PC-3 (cell line): ENCODE data around the gene CNTNAP2. TPM values are rescaled to one million over a fixed set of nuclear protein-coding genes. Genes with fewer than 3 reads are reported as not detected.
"Not testable (repeated sequence)": the region's sequence is repeated elsewhere in the genome, so short reads cannot be mapped to it uniquely, and the experiment has no call there.

ENCODE experiments used
- ATAC-seq: fragments of 200-7000 bp; cut with Tn5 transposase; 2 replicates; pipeline ENCODE4 v1.9.1; 2020; ENCODE audit warnings: mild to moderate bottlenecking, moderate library complexity
- BruUV-seq: library from RNA; stranded (reverse); fragments of 400-500 nt; replicated peaks from 2 replicates; lab custom pipeline; 2021; lab: Mats Ljungman, UMichigan
- CTCF ChIA-PET: fragments of 300-600 bp; sonication (Branson Sonifier 250); formaldehyde crosslinking; loops from one replicate; lab custom pipeline; 2022; ENCODE audit warnings: antibody characterized with exemption; lab: Charles Lee
- POLR2A ChIA-PET: fragments of 300-600 bp; sonication (Branson Sonifier 250); formaldehyde crosslinking; loops from one replicate; lab custom pipeline; 2022; ENCODE audit warnings: antibody characterized with exemption; ENCODE audit not compliant: unreplicated experiment; lab: Charles Lee
- DNase-seq: peaks from one replicate; pipeline ENCODE4 v3.0.0-alpha.2; 2015
- H2AFZ ChIP-seq: fragments of 300-600 bp; sonication (generic); 2 replicates; pipeline ENCODE4 v1.6.0; 2016; ENCODE audit warnings: antibody characterized with exemption, low read length
- H3F3A ChIP-seq: fragments of 300-600 bp; sonication (generic); one replicate; pipeline ENCODE4 v1.6.0; 2017; ENCODE audit warnings: antibody characterized with exemption, low read length, control low read depth, mild to moderate bottlenecking; ENCODE audit not compliant: unreplicated experiment
- H3K27ac ChIP-seq: fragments of 300-600 bp; sonication (generic); 2 replicates; pipeline ENCODE4 v1.5.1; 2016; ENCODE audit warnings: mild to moderate bottlenecking, low read length
- H3K27me3 ChIP-seq: fragments of 300-600 bp; sonication (generic); 2 replicates; pipeline ENCODE4 v1.6.1; 2016; ENCODE audit warnings: low read length, mixed read lengths
- H3K36me3 ChIP-seq: fragments of 300-600 bp; sonication (generic); 2 replicates; pipeline ENCODE4 v1.6.1; 2016; ENCODE audit warnings: low read depth, mixed run types, low read length, mixed read lengths
- H3K4me1 ChIP-seq: fragments of 300-600 bp; sonication (generic); 2 replicates; pipeline ENCODE4 v1.5.1; 2016; ENCODE audit warnings: low read length; ENCODE audit not compliant: insufficient read depth
- H3K4me2 ChIP-seq: fragments of 300-600 bp; sonication (generic); 2 replicates; pipeline ENCODE4 v1.6.0; 2016; ENCODE audit warnings: low read length
- H3K4me3 ChIP-seq: fragments of 300-600 bp; sonication (generic); 2 replicates; pipeline ENCODE4 v1.5.1; 2016; ENCODE audit warnings: mild to moderate bottlenecking, low read length, mixed read lengths
- H3K79me2 ChIP-seq: fragments of 300-600 bp; sonication (generic); 2 replicates; pipeline ENCODE4 v1.6.1; 2017; ENCODE audit warnings: low read length, mixed read lengths
- H3K9ac ChIP-seq: fragments of 300-600 bp; sonication (generic); 2 replicates; pipeline ENCODE4 v1.6.0; 2016; ENCODE audit warnings: mild to moderate bottlenecking, low read length
- H3K9me2 ChIP-seq: fragments of 300-600 bp; sonication (generic); replicated peaks from 2 replicates; pipeline ENCODE4 v1.6.1; 2016; ENCODE audit warnings: mixed run types, low read length, mixed read lengths
- H3K9me3 ChIP-seq: fragments of 300-600 bp; sonication (generic); 2 replicates; pipeline ENCODE4 v1.6.1; 2016; ENCODE audit warnings: low read length, mixed read lengths
- H4K20me1 ChIP-seq: fragments of 300-600 bp; sonication (generic); 2 replicates; pipeline ENCODE4 v1.6.1; 2016; ENCODE audit warnings: low read length, mixed read lengths
- CTCF ChIP-seq: fragments of 300-600 bp; sonication (generic); conservative IDR thresholded peaks from 2 replicates; pipeline ENCODE4 v1.5.1; 2017; ENCODE audit warnings: antibody characterized with exemption, low read depth, mild to moderate bottlenecking, low read length
- EZH2 ChIP-seq: fragments of 300-600 bp; sonication (generic); IDR thresholded peaks from one replicate; pipeline ENCODE4 v1.6.1; 2017; ENCODE audit warnings: antibody characterized with exemption, mild to moderate bottlenecking, low read length; ENCODE audit not compliant: unreplicated experiment
- EZH2phosphoT487 ChIP-seq: fragments of 300-600 bp; sonication (generic); IDR thresholded peaks from 2 replicates; pipeline ENCODE4 v1.6.1; 2018; ENCODE audit warnings: mild to moderate bottlenecking, antibody characterized with exemption, low read length, borderline replicate concordance
- intact Hi-C: fragments of 100-400 bp; cut with micrococcal nuclease; formaldehyde crosslinking; loops from 2 replicates; pipeline ENCODE4 v1.9.0; 2023
- total RNA-seq: library from RNA; depleted of rRNA; stranded (reverse); fragments of >200 nt; gene quantifications from 2 replicates; pipeline ENCODE4 v1.2.3, GENCODE V29; 2014

CNTNAP2 gene
- total RNA-seq, 1 experiment from 2014 or later, result 1.5 TPM

GRCh38 chr7:146248744-146249143, 132.1 kb downstream of the CNTNAP2 start:
- DNase-seq, H3K27me3 ChIP-seq, H3F3A ChIP-seq, H3K9ac ChIP-seq, H3K4me2 ChIP-seq, ATAC-seq, H3K9me3 ChIP-seq, intact Hi-C loops, H3K4me1 ChIP-seq, POLR2A ChIA-PET, BruUV-seq, H3K4me3 ChIP-seq, H3K9me2 ChIP-seq, H4K20me1 ChIP-seq, H3K27ac ChIP-seq, H3K36me3 ChIP-seq, H2AFZ ChIP-seq, CTCF ChIA-PET, H3K79me2 ChIP-seq: not testable (repeated sequence)

GRCh38 chr7:146249272-146249671, 132.7 kb downstream of the CNTNAP2 start:
- Histone ChIP-seq H3K36me3 (no peaks in the 10 kb centered on the region), H3K4me3 (no peak overlapping the region), H3F3A (no peaks in the 10 kb centered on the region), H3K27ac (no peak overlapping the region), H4K20me1 (no peaks in the 10 kb centered on the region), H3K9ac (no peak overlapping the region), H3K9me3 (no peaks in the 10 kb centered on the region), H3K9me2 (no peaks in the 10 kb centered on the region), H3K79me2 (no peaks in the 10 kb centered on the region), H3K4me1 (no peaks in the 10 kb centered on the region), H3K27me3 (no peaks in the 10 kb centered on the region), H2AFZ (no peak overlapping the region), H3K4me2 (no peak overlapping the region)
- no TSS peak for BruUV-seq
- TF ChIP-seq EZH2 (no peak), EZH2phosphoT487 (no peak), CTCF (no peak)
- no peak for ATAC-seq
- CTCF ChIA-PET, result no interaction called here
- POLR2A ChIA-PET, result no interaction called here
- intact Hi-C loops, result no loop called here
- no peak for DNase-seq

GRCh38 chr7:146255609-146256008, 139.0 kb downstream of the CNTNAP2 start:
- no peak overlapping the region for H3K4me2 ChIP-seq
- no peak for TF ChIP-seq EZH2phosphoT487
- TF ChIP-seq CTCF, result no peak
- no peak for TF ChIP-seq EZH2
- DNase-seq (no peak), ATAC-seq (no peak)
- H3K79me2 ChIP-seq, result no peaks in the 10 kb centered on the region
- H3K9me3 ChIP-seq, result no peaks in the 10 kb centered on the region
- H3K4me3 ChIP-seq, result no peak overlapping the region
- H3K4me1 ChIP-seq, result no peaks in the 10 kb centered on the region
- H3F3A ChIP-seq, result no peaks in the 10 kb centered on the region
- intact Hi-C loops, result no loop called here
- ChIA-PET CTCF (no interaction called here), POLR2A (no interaction called here)
- no peak overlapping the region for H2AFZ ChIP-seq
- no TSS peak for BruUV-seq
- no peak overlapping the region for H3K27ac ChIP-seq
- no peaks in the 10 kb centered on the region for H3K9me2 ChIP-seq
- H3K36me3 ChIP-seq, result no peaks in the 10 kb centered on the region
- no peaks in the 10 kb centered on the region for H3K27me3 ChIP-seq
- H3K9ac ChIP-seq, result no peak overlapping the region
- H4K20me1 ChIP-seq, result no peaks in the 10 kb centered on the region
